Ascending aorta (tissue), 2 donors: Measurements from ENCODE around the gene SFT2D2. TPM values are rescaled to one million over a fixed set of nuclear protein-coding genes. Genes with fewer than 3 reads are reported as not detected.

Experiments
- DNase-seq, 2 donors: peaks; one replicate each; pipeline ENCODE4 v3.0.0-alpha.2; 2019; ENCODE audit warnings: low spot score in 2 of 2
- H3K27ac ChIP-seq, 2 donors: fragments of 200-600 bp; sonication (generic); one replicate each; pipeline ENCODE4 v1.5.1; 2016 to 2017; ENCODE audit warnings: mild to moderate bottlenecking in 1 of 2
- H3K27me3 ChIP-seq: fragments of 200-600 bp; sonication (generic); one replicate; pipeline ENCODE4 v1.5.1; 2017
- H3K36me3 ChIP-seq, 2 donors: fragments of 200-600 bp; sonication (generic); one replicate each; pipeline ENCODE4 v1.5.1; 2016
- H3K4me1 ChIP-seq, 2 donors: fragments of 200-600 bp; sonication (generic); one replicate each; pipeline ENCODE4 v1.5.1; 2016 to 2017; ENCODE audit warnings: mild to moderate bottlenecking in 1 of 2
- H3K4me3 ChIP-seq, 2 donors: fragments of 200-600 bp; sonication (generic); one replicate each; pipeline ENCODE4 v1.5.1; 2016 to 2017; ENCODE audit warnings: mild to moderate bottlenecking in 1 of 2
- H3K9me3 ChIP-seq, 2 donors: fragments of 200-600 bp; sonication (generic); one replicate each; pipeline ENCODE4 v1.5.1; 2016
- CTCF ChIP-seq, 3 experiments: fragments of 200-600 bp in 2 of 3; fragments of 450-650 bp in 1 of 3; sonication (generic) in 2 of 3; IDR thresholded peaks; one replicate each; pipeline ENCODE4 v1.5.1; 2016 to 2019; ENCODE audit warnings: antibody characterized with exemption in 3 of 3, mild to moderate bottlenecking in 1 of 3, moderate library complexity in 1 of 3
- intact Hi-C: fragments of 100-400 bp; cut with DNase I; formaldehyde crosslinking; loops from one replicate; pipeline ENCODE4 v1.15.1; 2023
- total RNA-seq: library from RNA; depleted of rRNA; stranded (reverse); fragments of >200 nt; gene quantifications from one replicate; pipeline ENCODE4 v1.1.0, GENCODE V29; 2016

SFT2D2 gene
- total RNA-seq, 1 donor from 2014 or later = 40.1 TPM

- no peak for DNase-seq
- Histone ChIP-seq H3K9me3 (peaks cover 0 to 3% of the 10 kb centered on the region in 2 donors), H3K36me3 (no peaks in the 10 kb centered on the region), H3K4me1 (no peaks in the 10 kb centered on the region), H3K4me3 (no peak overlapping the region), H3K27me3 (no peaks in the 10 kb centered on the region), H3K27ac (no peak overlapping the region)
- TF ChIP-seq CTCF (IDR thresholded peaks at IDR 0.05) = no peak
- intact Hi-C loops = no loop called here
Measured at GRCh38 chr1:168281603-168282325, 56.0 kb downstream of the SFT2D2 start.

GRCh38 chr1:168285521-168285790 lies 59.7 kb downstream of the SFT2D2 start:
- H3K4me3 ChIP-seq = no peak overlapping the region
- H3K4me1 ChIP-seq = no peaks in the 10 kb centered on the region
- no peaks in the 10 kb centered on the region for H3K27me3 ChIP-seq
- TF ChIP-seq CTCF (IDR thresholded peaks at IDR 0.05) = no peak
- no peak for DNase-seq
- no peaks in the 10 kb centered on the region for H3K36me3 ChIP-seq
- H3K27ac ChIP-seq = no peak overlapping the region
- H3K9me3 ChIP-seq = no peaks in the 10 kb centered on the region
- intact Hi-C loops = no loop called here

- intact Hi-C loops = no loop called here
Measured at GRCh38 chr1:168285971-168286927, 60.4 kb downstream of the SFT2D2 start.

GRCh38 chr1:168287237-168287664 lies 61.4 kb downstream of the SFT2D2 start:
- no peak overlapping the region for H3K27ac ChIP-seq

More at GRCh38 chr1:168285971-168286927, 60.4 kb downstream of the SFT2D2 start:
- no peak for TF ChIP-seq CTCF (IDR thresholded peaks at IDR 0.05)
- Histone ChIP-seq H3K36me3 (peaks cover 0 to 1% of the 10 kb centered on the region in 2 donors), H3K9me3 (no peaks in the 10 kb centered on the region), H3K4me1 (no peaks in the 10 kb centered on the region), H3K27ac (no peak overlapping the region), H3K27me3 (no peaks in the 10 kb centered on the region), H3K4me3 (no peak overlapping the region)
- DNase-seq = no peak

More at GRCh38 chr1:168287237-168287664, 61.4 kb downstream of the SFT2D2 start:
- no peak for TF ChIP-seq CTCF (IDR thresholded peaks at IDR 0.05)
- Histone ChIP-seq H3K36me3 (peaks cover 0 to 4% of the 10 kb centered on the region in 2 donors), H3K4me3 (no peak overlapping the region), H3K9me3 (no peaks in the 10 kb centered on the region), H3K4me1 (no peaks in the 10 kb centered on the region), H3K27me3 (no peaks in the 10 kb centered on the region)
- intact Hi-C loops = no loop called here
- no peak for DNase-seq
